ENCODE results near the gene NOL3. TPM values are rescaled to one million over a fixed set of nuclear protein-coding genes. Genes with fewer than 3 reads are reported as not detected.

Gene NOL3
- total RNA-seq, 2 donors from 2014 or later: 87.5 to 103 TPM

- Histone ChIP-seq H3K36me3 (no peaks in the 10 kb centered on the region), H3K27me3 (no peaks in the 10 kb centered on the region), H3K27ac (peak overlapping the region; percentile 66 to 82), H3K9me3 (no peaks in the 10 kb centered on the region), H3K4me3 (peak overlapping the region; percentile 19 to 54), H3K4me1 (peaks cover 0 to 47% of the 10 kb centered on the region in 2 donors)
- peak in 1 of 2 donors; percentile 35 for TF ChIP-seq CTCF (IDR thresholded peaks at IDR 0.05)
- DNase-seq (ENCODE audit: low spot score): no peak
These were observed 7.7 kb downstream of the NOL3 start for GRCh38 chr16:67177743-67178699.

GRCh38 chr16:67179421-67180080, 9.2 kb downstream of the NOL3 start:
- Histone ChIP-seq H3K9me3 (no peaks in the 10 kb centered on the region), H3K27ac (no peak overlapping the region), H3K36me3 (no peaks in the 10 kb centered on the region), H3K4me3 (no peak overlapping the region), H3K4me1 (peaks cover 0 to 42% of the 10 kb centered on the region in 2 donors), H3K27me3 (no peaks in the 10 kb centered on the region)
- no peak for TF ChIP-seq CTCF (IDR thresholded peaks at IDR 0.05)
- no peak for DNase-seq (ENCODE audit: low spot score)

- no peaks in the 10 kb centered on the region for H3K36me3 ChIP-seq
- H3K4me3 ChIP-seq: no peak overlapping the region
- no peaks in the 10 kb centered on the region for H3K9me3 ChIP-seq
- TF ChIP-seq CTCF (IDR thresholded peaks at IDR 0.05): no peak
- no peak overlapping the region for H3K27ac ChIP-seq
- no peak for DNase-seq (ENCODE audit: low spot score)
- H3K27me3 ChIP-seq: no peaks in the 10 kb centered on the region
- peaks cover 0 to 42% of the 10 kb centered on the region in 2 donors for H3K4me1 ChIP-seq
These were observed 9.8 kb downstream of the NOL3 start for GRCh38 chr16:67180166-67180565.

- Histone ChIP-seq H3K27ac (peak overlapping the region; percentile 22 to 41), H3K36me3 (no peaks in the 10 kb centered on the region), H3K9me3 (no peaks in the 10 kb centered on the region), H3K4me1 (peaks cover 0 to 46% of the 10 kb centered on the region in 2 donors), H3K27me3 (no peaks in the 10 kb centered on the region), H3K4me3 (no peak overlapping the region)
- no peak for DNase-seq (ENCODE audit: low spot score)
- TF ChIP-seq CTCF (IDR thresholded peaks at IDR 0.05): no peak
These were observed 11.0 kb downstream of the NOL3 start for GRCh38 chr16:67181346-67181745.

- no peak for DNase-seq (ENCODE audit: low spot score)
- Histone ChIP-seq H3K9me3 (no peaks in the 10 kb centered on the region), H3K4me1 (peaks cover 0 to 46% of the 10 kb centered on the region in 2 donors), H3K36me3 (no peaks in the 10 kb centered on the region), H3K27me3 (no peaks in the 10 kb centered on the region), H3K27ac (peak overlapping the region; percentile 22 to 89), H3K4me3 (no peak overlapping the region)
- no peak for TF ChIP-seq CTCF (IDR thresholded peaks at IDR 0.05)
These were observed 11.9 kb downstream of the NOL3 start for GRCh38 chr16:67182288-67182687.

Measured in right atrium auricular region (tissue), 2 donors.